A172 (cell line): ENCODE data around the gene CAMK2G. TPM values are rescaled to one million over a fixed set of nuclear protein-coding genes. Genes with fewer than 3 reads are reported as not detected.
A peak's percentile ranks its signal among the peaks of the same experiment; 100 is the strongest.

ENCODE experiments used
- DNase-seq: peaks from one replicate; pipeline ENCODE4 v3.0.0-alpha.2; 2015; ENCODE audit warnings: low spot score
- total RNA-seq: library from RNA; depleted of rRNA; stranded (reverse); fragments of >200 nt; shearing (Covaris generic); gene quantifications from 2 replicates; pipeline ENCODE4 v1.2.3, GENCODE V29; 2014

CAMK2G gene
- total RNA-seq, 1 experiment from 2014 or later: 38.5 TPM

DNA sequence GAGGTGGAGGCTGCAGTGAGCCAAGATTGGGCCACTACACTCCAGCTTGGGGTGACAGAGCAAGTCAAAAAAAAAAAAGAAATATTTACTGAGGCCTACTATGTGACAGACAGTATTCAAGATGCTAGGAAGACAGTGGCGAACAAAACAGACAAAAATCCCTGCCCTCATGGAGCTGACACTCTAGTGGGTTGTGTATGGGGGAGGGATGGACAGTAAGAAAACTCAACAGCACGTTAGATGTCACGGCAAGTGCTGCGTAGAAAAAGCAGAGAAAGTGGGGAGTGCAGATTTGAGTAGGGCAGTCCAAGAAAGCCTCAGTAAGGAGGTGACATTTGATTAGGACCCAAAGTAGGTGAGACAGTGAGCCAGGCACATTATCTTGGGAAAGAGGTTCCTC is 10.1 kb downstream of the CAMK2G start:
- DNase-seq: no peak

DNA sequence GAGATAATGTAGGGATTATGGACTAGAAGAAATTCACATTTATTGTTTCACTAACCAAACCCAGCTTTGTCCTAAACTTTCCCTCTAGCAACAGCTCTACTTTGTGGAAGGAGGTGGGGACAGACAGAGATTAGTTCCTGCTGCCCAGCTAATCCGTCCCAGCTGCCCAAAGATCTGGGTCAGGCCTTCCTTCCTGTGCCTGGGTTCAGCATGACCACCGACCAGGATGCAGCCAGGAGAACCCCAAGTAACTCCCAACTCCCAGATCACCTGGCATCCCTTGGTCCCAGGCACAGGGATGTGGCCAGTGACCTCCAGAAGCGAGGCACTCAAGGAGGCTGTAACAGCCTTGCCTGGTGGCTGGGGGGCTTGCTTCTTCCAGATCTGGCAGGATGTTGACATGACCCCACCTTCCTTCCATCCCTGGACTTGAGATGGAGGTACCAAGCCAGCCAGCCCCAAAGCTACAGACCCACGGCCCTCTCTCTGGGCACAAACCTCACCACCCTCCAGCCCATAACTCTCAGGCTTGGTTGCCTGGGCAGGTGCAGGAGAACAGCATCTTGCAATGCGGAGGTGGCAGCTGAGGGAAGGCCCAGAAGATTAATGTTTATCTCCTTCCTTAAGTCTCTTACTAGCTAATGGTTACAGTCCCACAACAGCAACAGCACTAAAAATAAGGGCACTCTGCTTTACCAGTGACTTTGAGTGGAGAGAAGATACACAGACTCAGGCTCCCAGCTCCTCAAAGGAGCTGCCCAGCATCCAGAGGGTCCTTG is 11.1 kb downstream of the CAMK2G start:
- DNase-seq: no peak

DNA sequence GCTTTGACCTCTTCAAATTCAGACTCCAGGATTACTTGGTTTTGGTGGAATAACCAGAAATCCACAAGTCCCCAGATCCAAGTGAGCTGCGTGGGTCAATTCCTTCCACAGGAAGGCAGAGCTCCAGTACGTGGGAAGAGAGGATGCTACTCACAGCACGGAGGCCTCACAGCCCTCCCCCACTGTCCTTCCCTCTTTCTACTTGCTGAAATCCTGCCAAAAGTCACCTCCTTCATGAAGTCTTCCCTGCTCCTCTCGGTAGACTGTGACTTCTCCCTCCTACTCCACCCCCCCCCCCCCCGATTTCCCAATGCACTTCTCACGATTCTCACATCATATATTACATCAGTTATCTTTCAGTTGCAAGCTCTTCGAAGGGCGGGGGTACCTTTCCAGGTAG is 12.3 kb downstream of the CAMK2G start:
- DNase-seq: no peak

DNA sequence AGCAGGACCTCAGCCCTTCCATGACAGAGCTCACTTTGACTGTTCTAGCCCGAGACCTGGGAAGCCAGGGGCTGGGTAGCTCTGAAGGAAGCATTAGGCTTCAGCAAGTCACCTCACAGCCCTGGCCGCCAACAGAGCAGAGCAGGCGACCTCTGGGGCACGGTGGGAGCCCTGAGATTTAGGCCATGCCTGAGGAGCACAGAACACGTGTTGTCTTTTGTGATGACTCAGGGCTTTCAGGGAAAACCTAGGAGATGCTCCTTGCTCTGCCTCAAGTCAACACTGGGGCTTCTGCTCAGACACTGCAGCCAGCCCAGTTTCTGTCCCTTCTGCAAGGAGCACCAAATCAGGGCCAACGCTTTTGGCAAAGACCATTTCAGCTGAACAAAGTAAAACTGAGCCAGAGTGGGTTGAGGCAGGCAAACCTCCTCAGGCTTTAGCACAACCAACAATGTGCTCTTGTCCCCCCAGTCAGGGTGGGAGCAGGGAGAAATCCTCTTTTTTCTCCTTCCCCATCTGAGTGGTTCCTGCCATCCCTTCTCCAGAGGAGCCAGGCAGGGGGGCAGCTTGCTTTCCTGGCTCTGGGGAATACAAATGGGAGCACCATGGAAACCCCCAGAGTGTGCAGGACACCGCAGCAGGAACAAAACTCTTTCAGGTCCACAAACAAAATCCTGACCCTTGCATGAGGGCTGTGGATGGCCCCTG is 14.4 kb downstream of the CAMK2G start:
- DNase-seq: no peak

DNA sequence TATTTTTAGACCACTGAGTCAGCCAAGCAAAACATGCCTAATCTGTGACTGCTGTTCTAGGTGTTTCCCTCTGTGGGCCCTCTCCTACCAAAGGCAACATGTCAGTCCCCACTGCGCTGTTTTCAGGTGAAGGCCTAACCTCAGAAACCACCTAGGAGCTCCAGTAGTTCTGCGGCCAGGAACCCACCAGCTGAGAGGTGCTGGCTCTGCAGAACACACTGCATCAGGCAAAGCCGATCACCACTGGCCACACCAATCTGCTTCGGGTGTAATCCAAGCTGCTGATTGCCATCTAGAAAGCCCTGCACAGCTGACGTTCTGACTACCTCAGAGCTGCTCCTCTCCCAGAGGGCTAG is 14.9 kb downstream of the CAMK2G start:
- no peak for DNase-seq

DNA sequence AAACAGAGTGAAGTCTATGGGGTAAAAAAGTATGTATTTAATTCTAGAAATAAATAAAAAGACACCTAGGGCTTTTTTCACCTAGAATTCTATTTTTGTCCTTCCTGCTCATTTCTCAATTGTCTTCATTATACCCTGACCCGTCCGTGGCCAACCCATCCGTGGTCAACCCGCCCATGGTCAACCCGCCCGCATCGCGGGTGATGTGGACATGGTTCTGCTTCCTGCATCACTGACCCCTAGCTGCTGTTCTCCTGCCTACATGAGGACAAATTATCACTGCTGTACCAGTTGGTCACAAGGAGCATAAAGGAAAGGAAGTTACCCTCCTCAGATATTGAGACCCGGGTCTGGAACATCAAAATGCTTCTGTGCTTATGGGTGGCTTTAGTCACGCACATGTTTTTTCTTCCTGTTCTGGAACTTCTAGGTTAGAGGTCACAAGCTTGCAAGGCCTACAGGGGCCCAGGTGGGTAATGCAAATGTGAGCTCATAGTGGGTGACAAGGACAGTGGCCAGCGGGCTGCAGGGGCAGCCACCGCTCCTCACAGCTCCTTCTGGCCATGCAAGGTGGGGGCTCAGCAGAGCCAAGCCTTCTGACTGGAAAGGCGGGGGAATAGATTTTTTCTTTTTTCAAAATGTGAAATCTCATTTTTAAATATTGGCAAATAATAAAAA is 15.5 kb downstream of the CAMK2G start:
- DNase-seq: no peak

DNA sequence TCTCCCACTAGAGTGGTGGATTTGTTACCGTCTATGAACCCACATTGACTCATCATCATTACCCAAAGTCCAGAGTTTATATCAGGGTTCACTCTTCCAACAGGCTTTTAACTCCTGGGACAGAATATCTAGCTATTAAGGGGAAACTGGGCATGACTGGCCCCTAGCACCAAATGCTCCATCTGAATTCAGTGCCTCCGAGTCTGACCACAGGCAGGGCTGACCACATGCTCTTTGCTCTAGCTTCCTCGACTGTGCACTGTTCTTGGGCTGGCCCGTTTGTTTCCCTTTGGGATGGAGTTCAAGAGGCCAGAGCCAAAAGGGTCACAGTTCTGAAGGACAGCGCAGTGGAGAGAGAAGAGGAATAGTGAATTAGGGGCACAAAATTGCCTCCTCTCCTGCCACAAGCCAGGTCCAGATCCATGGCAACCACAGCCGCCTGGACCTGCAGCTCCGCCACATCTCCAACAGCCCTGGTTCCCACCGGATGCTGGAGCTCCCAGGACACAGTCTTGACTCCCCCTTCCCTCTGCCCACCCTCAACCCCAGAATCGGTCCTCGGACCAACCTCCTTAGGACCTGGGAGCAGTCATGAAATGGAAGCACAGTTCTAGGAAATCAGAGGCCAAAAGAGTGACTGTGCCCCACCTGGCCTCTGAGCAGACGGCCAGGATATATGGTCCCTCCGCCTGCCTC is 16.2 kb downstream of the CAMK2G start:
- DNase-seq: peak; percentile 30

DNA sequence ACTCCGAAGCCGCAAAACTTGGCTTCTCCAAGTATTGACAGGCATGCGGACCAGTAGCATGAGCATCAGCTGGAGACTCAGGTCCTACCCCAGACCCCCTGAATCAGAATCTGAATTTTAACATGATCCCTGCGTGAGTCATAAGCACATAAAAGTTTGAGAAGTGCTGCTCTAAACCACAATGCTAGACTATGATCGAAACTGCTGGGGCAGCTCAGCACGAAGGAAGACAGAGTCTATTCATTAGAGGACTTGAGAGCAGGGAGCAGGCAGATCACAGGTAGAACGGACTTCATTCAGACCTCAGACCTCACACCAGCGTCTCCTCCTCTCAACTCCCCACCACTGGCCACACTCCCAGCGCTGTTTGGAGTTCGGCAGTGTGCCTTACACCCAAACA is 16.9 kb downstream of the CAMK2G start:
- peak; percentile 78 for DNase-seq

DNA sequence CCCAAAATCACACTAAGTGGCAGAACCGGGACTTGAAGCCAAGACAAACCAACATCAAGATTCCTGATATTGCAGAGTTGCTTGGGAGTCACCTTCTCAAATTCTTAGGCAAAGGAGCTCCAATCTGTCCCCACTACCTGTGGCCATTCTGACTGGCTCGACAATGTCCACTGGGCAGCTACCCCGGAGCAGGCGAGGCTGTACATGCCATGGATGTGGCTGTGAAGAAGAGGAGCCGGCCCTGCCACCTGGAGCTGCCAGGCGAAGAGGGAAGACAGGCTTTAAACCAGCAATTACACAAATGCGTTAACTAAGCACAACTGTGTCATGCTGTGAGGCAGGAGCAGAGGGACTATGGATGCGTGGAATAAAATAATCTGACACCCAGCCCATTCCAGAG is 18.1 kb downstream of the CAMK2G start:
- DNase-seq: no peak

DNA sequence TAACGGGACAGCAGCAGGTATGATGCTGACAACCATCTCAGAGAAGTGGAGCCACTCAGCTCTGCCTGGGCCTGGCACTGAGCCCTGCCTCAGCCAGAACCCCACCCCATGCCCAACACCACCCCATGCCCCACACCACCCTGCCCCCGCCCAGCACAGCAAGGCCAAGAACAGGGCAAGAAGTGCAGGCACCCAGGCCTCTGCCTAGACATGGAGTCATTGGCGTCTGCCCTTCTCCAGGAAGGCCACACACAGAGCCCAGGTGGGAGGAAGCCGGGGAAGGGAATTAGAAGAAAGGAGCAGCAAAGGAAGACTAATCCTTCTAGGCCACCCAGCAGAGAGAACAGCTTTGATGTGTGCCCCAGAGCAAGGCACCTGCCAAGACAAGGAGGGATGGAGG is 18.9 kb downstream of the CAMK2G start:
- no peak for DNase-seq

DNA sequence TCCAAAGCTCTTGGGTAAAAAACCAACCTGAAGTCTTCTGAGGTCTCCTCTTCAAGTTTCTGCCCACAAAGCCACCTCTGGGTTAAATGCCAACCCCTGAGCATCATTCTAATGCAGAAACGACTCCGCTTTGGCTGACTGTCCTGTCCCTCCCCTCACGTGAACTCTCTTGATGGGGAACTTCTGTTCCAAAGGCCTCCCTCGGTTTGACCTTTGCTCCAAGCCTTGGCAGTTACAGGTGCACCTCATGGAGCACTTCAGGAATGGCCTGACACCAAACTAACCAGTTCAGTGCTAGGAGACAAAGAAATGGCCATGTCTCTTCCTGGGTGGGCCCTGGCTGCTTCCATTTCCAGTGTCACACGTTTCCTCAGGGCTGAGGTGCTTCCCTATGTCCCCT is 20.0 kb downstream of the CAMK2G start:
- DNase-seq: no peak

DNA sequence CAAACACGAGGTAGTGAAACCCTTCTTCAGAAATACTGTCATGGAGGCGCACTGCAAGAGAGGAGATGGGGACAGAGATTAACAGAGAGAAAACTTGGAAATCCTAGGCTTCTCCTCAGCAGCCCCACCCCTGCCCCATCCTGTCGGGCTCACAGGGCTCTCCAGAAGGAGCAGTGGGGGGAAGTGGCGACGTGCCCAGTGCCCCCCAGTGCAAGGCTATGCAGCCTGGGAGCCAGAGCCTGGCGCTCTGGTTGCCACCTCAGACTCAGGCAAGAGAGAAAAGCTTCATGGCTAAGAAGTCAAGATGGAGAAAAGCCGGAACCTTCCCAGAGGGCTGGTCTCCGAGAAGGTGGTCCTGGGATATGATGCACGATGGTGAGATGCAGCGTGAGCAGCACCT is 21.2 kb downstream of the CAMK2G start:
- DNase-seq: no peak

DNA sequence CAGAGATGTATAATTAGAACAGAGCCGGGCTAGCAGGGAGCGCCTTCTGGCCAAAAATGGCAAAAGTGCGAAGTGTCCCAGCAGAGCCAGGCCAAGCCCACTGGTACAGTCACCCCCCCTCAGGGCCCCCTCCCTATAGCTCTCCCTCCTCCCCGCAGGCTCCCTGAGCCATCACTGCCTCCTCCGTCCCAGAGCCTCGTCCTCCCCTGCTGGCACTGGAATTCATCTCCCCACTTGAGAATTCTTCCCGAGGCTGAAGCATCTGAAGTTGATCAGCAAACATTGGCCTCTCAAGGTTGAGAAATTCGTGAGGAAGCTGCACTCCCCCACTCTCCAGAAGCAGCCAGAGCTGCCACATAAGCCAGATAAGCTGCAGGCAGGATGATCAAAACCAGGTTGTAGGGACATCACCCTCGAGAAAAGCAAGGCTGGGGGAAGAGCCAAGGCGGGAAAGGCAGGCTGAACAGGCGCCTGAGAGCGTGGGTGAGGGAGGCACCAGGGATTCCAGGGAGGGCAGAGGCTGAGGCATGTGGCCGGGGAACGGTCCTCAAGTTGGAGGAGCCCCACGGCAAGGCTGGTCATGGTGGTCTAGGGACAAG is 23.4 kb downstream of the CAMK2G start:
- no peak for DNase-seq

DNA sequence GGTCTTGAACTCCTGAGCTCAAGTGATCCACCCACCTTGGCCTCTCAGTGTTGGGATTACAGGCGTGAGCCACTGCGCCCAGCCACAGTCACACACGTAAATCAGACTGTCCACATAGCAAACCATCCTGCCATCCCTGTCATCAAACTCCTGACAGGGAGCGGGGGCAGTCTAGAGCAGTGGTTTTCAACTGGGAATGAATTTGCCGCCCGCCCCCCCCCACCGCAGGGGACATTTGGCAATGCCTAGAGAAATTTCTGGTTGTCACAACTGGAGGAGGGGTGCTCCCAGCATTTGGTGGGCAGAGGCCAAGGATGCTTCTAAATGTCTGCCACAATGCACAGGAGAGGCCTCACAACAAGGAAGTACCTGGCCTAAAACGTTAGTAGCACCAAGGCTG is 24.1 kb downstream of the CAMK2G start:
- no peak for DNase-seq

DNA sequence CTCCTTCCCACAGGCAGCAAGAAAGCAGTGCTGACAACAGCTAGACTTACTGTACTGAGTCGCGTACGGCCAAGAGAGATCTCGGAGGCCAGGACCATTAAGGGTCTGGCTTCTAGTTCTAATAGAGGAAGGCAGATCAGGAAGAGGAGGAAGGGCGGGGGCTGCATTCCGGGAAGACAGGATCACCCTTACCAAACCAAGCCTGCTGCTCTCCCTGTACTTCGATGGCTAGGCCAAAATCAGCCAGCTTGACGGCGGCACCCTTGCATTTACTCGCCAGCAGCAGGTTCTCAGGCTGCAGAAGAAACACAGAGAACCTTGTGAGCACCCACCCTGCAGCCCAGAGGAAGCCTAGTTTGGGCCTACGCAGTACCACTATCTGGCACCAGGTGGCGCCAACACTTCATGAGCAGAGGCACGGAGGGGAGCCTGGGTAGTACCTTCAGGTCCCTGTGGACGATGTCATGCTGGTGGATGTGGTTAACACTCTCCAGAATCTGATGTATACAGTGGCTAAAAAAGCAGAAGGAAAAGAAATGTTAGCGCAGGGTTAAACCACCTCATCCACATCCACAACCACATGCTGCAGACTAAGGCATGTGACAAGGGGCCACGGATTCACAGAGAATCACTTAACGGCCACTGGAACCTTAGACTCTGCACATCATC is 25.4 kb downstream of the CAMK2G start:
- DNase-seq: peak; percentile 69

DNA sequence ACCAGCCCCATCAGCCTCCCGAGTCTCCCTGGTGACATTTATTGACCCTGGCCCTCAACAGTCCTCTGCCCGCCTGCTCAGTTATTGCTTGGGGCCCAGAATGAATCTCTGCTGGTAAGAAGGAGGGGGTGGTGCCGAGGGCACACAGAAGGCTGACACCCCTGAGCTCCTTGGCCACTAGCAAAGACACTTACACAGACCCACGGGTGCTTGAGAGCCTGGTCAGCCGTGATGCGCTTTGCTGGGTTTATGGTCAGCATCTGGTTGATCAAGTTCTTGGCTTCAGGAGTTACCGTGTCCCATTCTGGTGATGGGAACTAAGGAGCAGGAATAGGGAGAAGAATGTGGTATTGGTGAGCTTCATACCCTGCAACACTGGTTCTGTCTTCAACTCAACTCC is 27.3 kb downstream of the CAMK2G start:
- DNase-seq: no peak

DNA sequence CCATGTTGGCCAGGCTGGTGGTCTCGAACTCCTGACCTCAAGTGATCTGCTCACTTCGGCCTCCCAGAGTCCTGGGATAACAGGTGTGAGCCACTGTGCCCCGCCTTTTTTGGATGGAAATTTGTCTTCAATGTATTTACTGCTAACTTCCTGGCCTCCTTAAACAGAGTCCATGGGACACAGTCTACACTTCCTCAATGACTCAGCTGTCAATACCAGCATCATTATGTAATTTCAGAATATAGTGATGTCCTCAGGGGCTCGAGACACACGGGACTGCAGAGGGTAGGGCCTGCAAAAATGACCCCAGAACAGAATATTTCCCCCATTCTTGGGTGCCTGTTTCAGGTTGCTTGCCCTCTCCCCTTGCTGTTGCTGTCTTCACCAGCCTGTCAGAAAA is 31.1 kb downstream of the CAMK2G start:
- no peak for DNase-seq

DNA sequence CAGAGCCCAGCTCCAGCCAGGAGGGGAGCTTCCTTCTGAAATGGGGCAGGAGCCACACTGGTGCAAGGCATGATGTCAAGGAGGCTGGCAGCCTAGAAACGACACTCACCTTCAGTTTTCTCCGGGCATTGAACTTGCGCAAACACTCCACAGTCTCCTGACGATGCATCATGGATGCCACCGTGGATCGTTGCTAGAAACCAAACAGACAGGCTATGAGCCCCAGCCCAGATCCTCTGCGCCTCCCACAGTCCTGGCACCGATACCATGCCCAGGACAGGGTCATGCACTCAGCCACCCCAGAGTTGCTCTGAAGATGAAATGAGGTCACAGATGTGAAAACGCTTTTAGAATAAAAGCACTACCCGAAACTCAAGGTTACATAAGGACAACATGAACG is 32.0 kb downstream of the CAMK2G start:
- DNase-seq: no peak

DNA sequence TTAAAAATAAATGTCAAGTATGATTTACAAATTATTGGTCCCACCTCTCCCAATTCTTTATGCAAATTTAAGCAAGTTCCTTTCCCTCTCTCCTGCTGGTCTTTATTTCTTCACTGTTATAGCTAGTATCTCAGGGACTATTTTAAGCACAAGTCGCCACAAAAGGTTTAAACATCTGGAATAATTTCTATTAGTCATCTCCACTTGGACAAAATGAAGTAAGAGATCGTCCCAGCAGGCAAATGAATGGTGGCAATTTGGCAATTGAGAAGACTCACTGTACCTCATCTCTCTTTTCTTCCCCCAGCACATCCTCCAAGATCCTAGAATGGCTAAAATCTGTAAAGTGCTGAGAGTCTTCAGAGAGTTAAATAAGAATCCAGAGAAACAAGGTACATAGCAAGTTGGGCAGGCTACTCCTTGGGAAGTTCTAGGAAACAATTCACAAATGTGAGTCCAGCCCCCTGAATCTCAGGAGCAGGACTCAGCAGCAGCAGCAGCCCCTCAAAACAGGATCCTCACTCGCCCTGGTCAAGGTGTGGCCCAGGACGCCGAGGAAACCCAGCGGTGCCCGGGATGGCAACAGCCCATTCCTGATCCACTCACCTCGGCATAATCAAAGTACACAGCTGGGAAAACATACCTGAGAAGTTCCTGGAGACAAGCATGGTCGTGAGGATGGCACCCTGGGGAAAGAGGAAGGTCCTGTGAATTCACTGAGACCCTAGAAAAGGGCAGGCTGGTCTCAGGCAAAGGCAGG is 32.6 kb downstream of the CAMK2G start:
- DNase-seq: no peak

DNA sequence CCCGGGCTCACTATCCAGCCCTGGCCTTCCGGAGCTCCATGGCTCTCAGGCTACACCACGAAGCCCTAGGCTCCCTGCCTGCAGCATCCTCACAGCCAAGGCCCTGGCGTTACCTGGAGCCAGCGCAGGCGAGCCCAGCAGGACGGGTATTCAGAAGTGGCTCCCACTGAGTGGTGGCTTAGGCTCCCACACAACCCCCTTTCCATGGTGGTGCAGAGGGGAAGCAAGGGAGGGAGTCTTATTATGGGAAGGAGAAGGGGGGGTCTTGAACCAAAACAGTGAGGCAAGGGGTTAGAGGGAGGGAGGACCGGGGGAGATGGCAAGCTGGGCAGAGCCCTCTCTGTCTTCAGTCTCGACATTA is 33.3 kb downstream of the CAMK2G start:
- DNase-seq: no peak
